BLaER1 (cell line): ENCODE data around the gene CCND3.

ENCODE experiments used
- H3K27ac ChIP-seq: shearing (Covaris generic); formaldehyde crosslinking; 2 replicates; pipeline ENCODE4 v1.8.1; 2022
- H3K27me3 ChIP-seq: shearing (Covaris generic); formaldehyde crosslinking; 2 replicates; pipeline ENCODE4 v1.8.1; 2022
- H3K36me3 ChIP-seq: shearing (Covaris generic); formaldehyde crosslinking; 2 replicates; pipeline ENCODE4 v1.8.1; 2022
- H3K4me1 ChIP-seq: shearing (Covaris generic); formaldehyde crosslinking; 2 replicates; pipeline ENCODE4 v1.8.1; 2022
- H3K4me2 ChIP-seq: shearing (Covaris generic); formaldehyde crosslinking; 2 replicates; pipeline ENCODE4 v1.8.1; 2022
- H3K4me3 ChIP-seq: shearing (Covaris generic); formaldehyde crosslinking; 2 replicates; pipeline ENCODE4 v1.8.1; 2022
- H3K9ac ChIP-seq: shearing (Covaris generic); formaldehyde crosslinking; 2 replicates; pipeline ENCODE4 v1.8.1; 2022
- H3K9me3 ChIP-seq: shearing (Covaris generic); formaldehyde crosslinking; 2 replicates; pipeline ENCODE4 v1.8.1; 2022
- H4K20me1 ChIP-seq: shearing (Covaris generic); formaldehyde crosslinking; 2 replicates; pipeline ENCODE4 v1.8.1; 2022
- Cebpa-rat ChIP-seq: shearing (Covaris generic); IDR thresholded peaks from 2 replicates; pipeline ENCODE4 v1.8.1; 2022

Gene CCND3

GRCh38 chr6:41927253-41927652, 14.4 kb downstream of the CCND3 start:
- Histone ChIP-seq H3K9me3 (no peaks in the 10 kb centered on the region), H4K20me1 (peaks cover 100% of the 10 kb centered on the region), H3K4me3 (no peak overlapping the region), H3K4me1 (peaks cover 64% of the 10 kb centered on the region), H3K27ac (no peak overlapping the region), H3K36me3 (peaks cover 96% of the 10 kb centered on the region), H3K27me3 (no peaks in the 10 kb centered on the region), H3K4me2 (no peak overlapping the region), H3K9ac (no peak overlapping the region; the same call in 1 of the 2 replicates)
- TF ChIP-seq Cebpa-rat: no peak

GRCh38 chr6:41922154-41922553, 19.5 kb downstream of the CCND3 start:
- Histone ChIP-seq H3K9ac (peak overlapping the region; percentile 98), H3K4me1 (peaks cover 57% of the 10 kb centered on the region), H3K9me3 (no peaks in the 10 kb centered on the region), H3K36me3 (peaks cover 55% of the 10 kb centered on the region), H3K4me2 (peak overlapping the region; percentile 90), H4K20me1 (peaks cover 65% of the 10 kb centered on the region), H3K27me3 (no peaks in the 10 kb centered on the region), H3K27ac (peak overlapping the region; percentile 97), H3K4me3 (peak overlapping the region; percentile 95)
- TF ChIP-seq Cebpa-rat: no peak

- Histone ChIP-seq H3K36me3 (peaks cover 55% of the 10 kb centered on the region), H3K27ac (peak overlapping the region; percentile 97), H3K4me3 (peak overlapping the region; percentile 95), H3K4me2 (peak overlapping the region; percentile 90), H3K9me3 (no peaks in the 10 kb centered on the region), H4K20me1 (peaks cover 60% of the 10 kb centered on the region), H3K4me1 (peaks cover 52% of the 10 kb centered on the region), H3K27me3 (no peaks in the 10 kb centered on the region), H3K9ac (peak overlapping the region; percentile 98)
- no peak for TF ChIP-seq Cebpa-rat
These were observed 20.0 kb downstream of the CCND3 start for GRCh38 chr6:41921712-41921998.

GRCh38 chr6:41920921-41921711, 20.5 kb downstream of the CCND3 start, which contains the start of the genes BYSL and MED20:
Gene BYSL, plus strand, starts transcription at chr6:41921499. Its CDS starts 64 bp downstream, at chr6:41921563.
Gene MED20, minus strand, starts transcription at chr6:41921139. Its CDS starts 121 bp downstream, at chr6:41921018.
- no peaks in the 10 kb centered on the region for H3K9me3 ChIP-seq
- no peak for TF ChIP-seq Cebpa-rat
- H3K4me1 ChIP-seq: peaks cover 50% of the 10 kb centered on the region
- peaks cover 55% of the 10 kb centered on the region for H4K20me1 ChIP-seq
- no peaks in the 10 kb centered on the region for H3K27me3 ChIP-seq
- peak within 1 kb of the TSS; percentile 95 for H3K4me3 ChIP-seq
- H3K27ac ChIP-seq: peak within 1 kb of the TSS; percentile 97
- peaks cover 55% of the 10 kb centered on the region for H3K36me3 ChIP-seq
- peak within 1 kb of the TSS; percentile 98 for H3K4me2 ChIP-seq
- peak within 1 kb of the TSS; percentile 98 for H3K9ac ChIP-seq

- Histone ChIP-seq H3K4me3 (no peak overlapping the region), H3K9me3 (no peaks in the 10 kb centered on the region), H3K4me2 (no peak overlapping the region), H4K20me1 (peaks cover 29% of the 10 kb centered on the region; the same call in 1 of the 2 replicates), H3K36me3 (peaks cover 57% of the 10 kb centered on the region), H3K4me1 (peaks cover 30% of the 10 kb centered on the region), H3K27me3 (no peaks in the 10 kb centered on the region), H3K27ac (no peak overlapping the region), H3K9ac (no peak overlapping the region)
- TF ChIP-seq Cebpa-rat: no peak
These were observed 24.1 kb downstream of the CCND3 start for GRCh38 chr6:41917528-41917927.

- Histone ChIP-seq H3K36me3 (peaks cover 81% of the 10 kb centered on the region), H3K4me1 (peaks cover 24% of the 10 kb centered on the region), H3K9ac (peak overlapping the region; percentile 27; the same call in 1 of the 2 replicates), H3K9me3 (no peaks in the 10 kb centered on the region), H4K20me1 (peaks cover 16% of the 10 kb centered on the region; the same call in 1 of the 2 replicates), H3K4me2 (peak overlapping the region; percentile 4; the same call in 1 of the 2 replicates), H3K27me3 (no peaks in the 10 kb centered on the region), H3K27ac (0 out of 2 replicates have a peak overlapping the region, but pooled peaks have one; percentile 3), H3K4me3 (no peak overlapping the region)
- TF ChIP-seq Cebpa-rat: no peak
These were observed 26.6 kb downstream of the CCND3 start for GRCh38 chr6:41914869-41915530.

GRCh38 chr6:41914343-41914742, 27.3 kb downstream of the CCND3 start:
- peak overlapping the region; percentile 4; the same call in 1 of the 2 replicates for H3K4me2 ChIP-seq
- peaks cover 17% of the 10 kb centered on the region for H3K4me1 ChIP-seq
- no peak overlapping the region for H3K27ac ChIP-seq
- H3K4me3 ChIP-seq: no peak overlapping the region
- 0 out of 2 replicates have a peak overlapping the region, but pooled peaks have one; percentile 27 for H3K9ac ChIP-seq
- peaks cover 88% of the 10 kb centered on the region for H3K36me3 ChIP-seq
- H3K9me3 ChIP-seq: no peaks in the 10 kb centered on the region
- H3K27me3 ChIP-seq: no peaks in the 10 kb centered on the region
- H4K20me1 ChIP-seq: peaks cover 10% of the 10 kb centered on the region; the same call in 1 of the 2 replicates
- no peak for TF ChIP-seq Cebpa-rat

GRCh38 chr6:41909727-41910126, 31.9 kb downstream of the CCND3 start:
- no peak for TF ChIP-seq Cebpa-rat
- H3K4me2 ChIP-seq: no peak overlapping the region
- no peak overlapping the region for H3K4me3 ChIP-seq
- H3K36me3 ChIP-seq: peaks cover 99% of the 10 kb centered on the region
- H3K9ac ChIP-seq: no peak overlapping the region
- H4K20me1 ChIP-seq: peaks cover 10% of the 10 kb centered on the region; the same call in 1 of the 2 replicates
- peaks cover 8% of the 10 kb centered on the region; the same call in 1 of the 2 replicates for H3K4me1 ChIP-seq
- H3K9me3 ChIP-seq: no peaks in the 10 kb centered on the region
- no peak overlapping the region for H3K27ac ChIP-seq
- H3K27me3 ChIP-seq: no peaks in the 10 kb centered on the region

GRCh38 chr6:41901882-41902519, 39.6 kb downstream of the CCND3 start:
- no peak overlapping the region for H3K27ac ChIP-seq
- TF ChIP-seq Cebpa-rat: no peak
- no peak overlapping the region for H3K4me2 ChIP-seq
- H3K4me3 ChIP-seq: no peak overlapping the region
- no peaks in the 10 kb centered on the region for H4K20me1 ChIP-seq
- peaks cover 11% of the 10 kb centered on the region for H3K4me1 ChIP-seq
- no peak overlapping the region for H3K9ac ChIP-seq
- peaks cover 83% of the 10 kb centered on the region for H3K36me3 ChIP-seq
- no peaks in the 10 kb centered on the region for H3K9me3 ChIP-seq
- H3K27me3 ChIP-seq: no peaks in the 10 kb centered on the region
